ENCODE results near the gene RFPL4A.

RFPL4A gene

GRCh38 chr19:55802281-55802680, 43.4 kb downstream of the RFPL4A start:
- DNase-seq (ENCODE audit: low spot score): no peak

GRCh38 chr19:55809381-55810058, 50.6 kb downstream of the RFPL4A start:
- DNase-seq (ENCODE audit: low spot score): peak; percentile 37

DNA sequence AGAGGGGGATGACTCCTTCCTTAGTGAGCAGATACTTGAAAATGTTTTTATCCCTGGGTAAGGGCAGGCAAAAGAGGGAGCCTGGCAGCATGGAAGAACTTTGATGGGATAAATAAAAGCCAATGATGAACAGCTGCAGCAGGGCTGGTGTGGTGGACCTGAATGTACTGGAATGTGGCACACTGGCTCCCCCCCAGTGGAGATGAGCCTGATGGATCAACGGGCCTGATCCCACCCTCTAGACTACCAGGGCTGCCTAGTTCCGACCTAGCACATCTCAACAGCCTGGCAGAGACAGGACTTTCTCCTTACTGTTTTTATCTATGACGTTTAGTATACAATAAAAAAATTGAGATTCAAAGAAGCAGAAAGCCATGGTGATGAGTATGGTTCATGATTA, 52.4 kb downstream of the RFPL4A start:
- DNase-seq (ENCODE audit: low spot score): no peak

DNA sequence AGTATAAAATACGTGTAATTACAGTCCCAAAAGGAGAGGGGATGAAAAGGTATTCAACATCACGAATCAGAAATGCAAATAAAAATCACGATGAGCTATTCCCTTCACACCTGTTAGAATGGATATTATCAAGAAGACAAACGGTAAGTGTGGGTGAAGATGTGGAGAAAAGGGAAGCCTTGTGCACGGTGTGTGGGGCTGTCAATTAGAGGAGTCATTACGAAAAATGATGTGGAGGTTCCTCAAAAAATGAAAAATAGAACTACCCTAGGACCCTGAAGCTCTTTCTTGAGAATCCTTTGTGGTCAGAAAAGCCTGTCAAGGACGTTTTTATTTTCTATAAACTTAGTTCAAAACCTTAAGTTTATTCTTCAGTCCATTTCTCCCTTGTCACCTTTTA, 53.6 kb downstream of the RFPL4A start:
- DNase-seq (ENCODE audit: low spot score): no peak

All from kidney capillary endothelial cell (primary cell).